Keratinocyte (primary cell): ENCODE measurements around the gene STOM. TPM values are rescaled to one million over a fixed set of nuclear protein-coding genes. Genes with fewer than 3 reads are reported as not detected.

ENCODE experiments used
- DNase-seq: peaks from one replicate; pipeline ENCODE4 v3.0.0-alpha.2; 2011; ENCODE audit warnings: low read depth, missing footprints, low spot score
- FAIRE-seq: peaks from 2 replicates; lab custom pipeline; 2011; peaks lifted over from hg19 to GRCh38; lab: Jason Lieb, UNC
- H2AFZ ChIP-seq: 2 replicates; pipeline ENCODE4 v1.6.0; 2012; ENCODE audit warnings: low read length, control low read depth, inconsistent platforms; ENCODE audit not compliant: control insufficient read depth
- H3K27ac ChIP-seq: 2 replicates; pipeline ENCODE4 v1.5.1; 2011; ENCODE audit warnings: low read length; ENCODE audit not compliant: control insufficient read depth, insufficient read depth
- H3K27me3 ChIP-seq: 3 replicates; pipeline ENCODE4 v1.6.0; 2011; ENCODE audit warnings: low read length; ENCODE audit not compliant: control insufficient read depth, insufficient read depth; ENCODE audit errors: extremely low read depth
- H3K36me3 ChIP-seq, 2 experiments: 2 replicates in 1 of 2; 3 replicates in 1 of 2; pipeline ENCODE4 v1.5.1; 2011; ENCODE audit warnings: low read length in 2 of 2, mild to moderate bottlenecking in 1 of 2; ENCODE audit not compliant: control insufficient read depth in 2 of 2, insufficient read depth in 2 of 2; ENCODE audit errors: extremely low read depth in 1 of 2
- H3K4me1 ChIP-seq: 3 replicates; pipeline ENCODE4 v1.5.1; 2011; ENCODE audit warnings: low read length; ENCODE audit not compliant: control insufficient read depth, insufficient read depth; ENCODE audit errors: extremely low read depth
- H3K4me2 ChIP-seq: 3 replicates; pipeline ENCODE4 v1.6.0; 2011; ENCODE audit warnings: low read depth, low read length; ENCODE audit not compliant: control insufficient read depth, insufficient read depth; ENCODE audit errors: extremely low read depth
- H3K4me3 ChIP-seq, 3 experiments: fragments of 200-600 bp in 1 of 3; sonication (generic) in 1 of 3; 2 replicates in 2 of 3; 3 replicates in 1 of 3; pipeline ENCODE4 v1.5.1; 2011 to 2016; ENCODE audit warnings: low read length in 3 of 3, mild to moderate bottlenecking in 3 of 3, control low read depth in 2 of 3, inconsistent platforms in 1 of 3, low read depth in 1 of 3, mixed read lengths in 1 of 3, mixed run types in 1 of 3, moderate library complexity in 1 of 3; ENCODE audit not compliant: control insufficient read depth in 2 of 3, insufficient read depth in 2 of 3; ENCODE audit errors: extremely low read depth in 1 of 3
- H3K79me2 ChIP-seq: 2 replicates; pipeline ENCODE4 v1.6.0; 2012; ENCODE audit warnings: low read length; ENCODE audit not compliant: control insufficient read depth, insufficient read depth
- H3K9ac ChIP-seq: 3 replicates; pipeline ENCODE4 v1.6.0; 2011; ENCODE audit warnings: low read length; ENCODE audit not compliant: control insufficient read depth, insufficient read depth; ENCODE audit errors: extremely low read depth
- H3K9me1 ChIP-seq: 3 replicates; pipeline ENCODE4 v1.6.0; 2011; ENCODE audit warnings: low read length; ENCODE audit not compliant: control insufficient read depth, insufficient read depth; ENCODE audit errors: extremely low read depth
- H3K9me3 ChIP-seq: 2 replicates; pipeline ENCODE4 v1.5.1; 2012; ENCODE audit warnings: low read depth, low read length; ENCODE audit not compliant: control insufficient read depth
- H4K20me1 ChIP-seq: 3 replicates; pipeline ENCODE4 v1.6.0; 2011; ENCODE audit warnings: low read length; ENCODE audit not compliant: control insufficient read depth, insufficient read depth; ENCODE audit errors: extremely low read depth
- EZH2 ChIP-seq: IDR thresholded peaks from one replicate; pipeline ENCODE4 v1.6.1; 2012; ENCODE audit warnings: inconsistent platforms, mild to moderate bottlenecking, low read length, moderate library complexity
- dilution Hi-C: fragments of 300-500 bp; cut with MboI; formaldehyde crosslinking; loops from one replicate; pipeline ENCODE4 v1.7.0; 2020; ENCODE audit warnings: low sequenced_read_pairs; ENCODE audit not compliant: extremely low pct_ligation_motif_present
- polyA plus RNA-seq, 5 experiments: library from polyadenylated mRNA; depleted of rRNA in 3 of 5; stranded (reverse) in 3 of 5; stranded (forward) in 1 of 5; unstranded in 1 of 5; fragments of >200 nt; gene quantifications; 1 replicate in 1 of 5; 2 replicates in 3 of 5; 3 replicates in 1 of 5; pipeline versions ENCODE4 v1.2.1 to v1.2.3, GENCODE V29; 2011 to 2012; ENCODE audit warnings: missing spikeins in 2 of 5, low read depth in 1 of 5, low replicate concordance in 1 of 5
- TF ChIP-seq, protein P1 (sequence below), 3 experiments: IDR thresholded peaks in 1 of 3; conservative IDR thresholded peaks in 1 of 3; optimal IDR thresholded peaks in 1 of 3; 2 replicates in 2 of 3; 3 replicates in 1 of 3; pipeline versions ENCODE3 to v1.5.1; 2011; ENCODE audit warnings: low read length in 3 of 3, mild to moderate bottlenecking in 3 of 3, moderate library complexity in 2 of 3, control low read depth in 1 of 3, inconsistent platforms in 1 of 3; ENCODE audit not compliant: insufficient read depth in 2 of 3; ENCODE audit errors: extremely low read depth in 1 of 3

Gene STOM
- polyA plus RNA-seq, 1 donor (not counting 4 experiments of a cell fraction or from before 2014, with no cell fraction given), result 121 TPM

DNA sequence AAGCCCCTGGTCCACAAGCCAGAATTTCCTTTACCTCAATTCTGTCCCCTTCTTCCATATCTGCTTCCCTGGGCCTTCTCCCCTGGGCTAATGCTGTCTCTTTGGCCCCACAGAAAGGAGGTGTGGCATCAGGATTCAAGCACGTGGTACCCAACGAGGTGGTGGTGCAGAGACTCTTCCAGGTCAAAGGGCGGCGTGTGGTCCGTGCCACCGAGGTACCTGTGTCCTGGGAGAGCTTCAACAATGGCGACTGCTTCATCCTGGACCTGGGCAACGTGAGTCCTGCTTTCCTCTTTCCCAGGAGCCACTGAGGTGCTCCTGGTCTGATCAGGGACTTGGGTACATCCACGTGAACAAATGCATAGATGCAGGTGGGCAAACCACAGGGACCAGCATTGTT, 59.5 kb downstream of the STOM start:
- TF ChIP-seq EZH2, result no peak
- no peak for FAIRE-seq

DNA sequence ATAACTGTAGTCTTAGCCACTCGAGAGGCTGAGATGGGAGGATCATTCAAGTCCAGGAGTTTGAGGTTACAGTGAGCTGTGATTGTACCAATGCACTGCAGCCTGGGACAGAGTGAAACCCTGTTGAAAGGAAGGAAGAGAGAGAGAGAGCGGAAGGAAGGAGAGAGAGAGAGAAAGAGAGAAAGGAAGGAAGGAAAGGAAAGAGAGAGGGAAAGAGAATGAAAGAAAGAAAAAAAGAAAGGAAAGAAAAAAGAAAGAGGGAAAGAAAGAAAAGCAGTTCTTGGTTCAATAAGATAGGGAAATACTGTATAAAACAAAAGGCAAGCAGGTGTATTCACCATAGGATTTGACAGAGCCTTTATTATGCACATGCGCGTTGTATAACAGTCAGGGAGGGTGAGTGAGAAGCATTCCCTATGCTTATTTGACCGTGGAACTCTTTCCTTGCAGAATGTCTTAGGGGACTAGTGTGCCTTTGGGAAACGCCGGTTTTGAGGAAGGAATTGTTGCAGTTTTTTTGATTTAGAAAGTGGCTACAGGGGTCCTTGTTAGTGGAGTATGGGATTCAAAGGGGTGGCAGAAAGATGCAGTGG, 60.1 kb downstream of the STOM start:
- no peak overlapping the region for H2AFZ ChIP-seq
- no peak overlapping the region for H3K9ac ChIP-seq
- H3K27me3 ChIP-seq, result no peaks in the 10 kb centered on the region
- no peaks in the 10 kb centered on the region for H3K9me1 ChIP-seq
- H3K4me3 ChIP-seq, result no peak overlapping the region
- no peak for FAIRE-seq
- no peak overlapping the region for H3K4me2 ChIP-seq
- H3K79me2 ChIP-seq, result no peaks in the 10 kb centered on the region
- no peak overlapping the region for H3K27ac ChIP-seq
- dilution Hi-C loops, result no loop called here
- H3K9me3 ChIP-seq, result no peaks in the 10 kb centered on the region
- TF ChIP-seq, protein P1, sequence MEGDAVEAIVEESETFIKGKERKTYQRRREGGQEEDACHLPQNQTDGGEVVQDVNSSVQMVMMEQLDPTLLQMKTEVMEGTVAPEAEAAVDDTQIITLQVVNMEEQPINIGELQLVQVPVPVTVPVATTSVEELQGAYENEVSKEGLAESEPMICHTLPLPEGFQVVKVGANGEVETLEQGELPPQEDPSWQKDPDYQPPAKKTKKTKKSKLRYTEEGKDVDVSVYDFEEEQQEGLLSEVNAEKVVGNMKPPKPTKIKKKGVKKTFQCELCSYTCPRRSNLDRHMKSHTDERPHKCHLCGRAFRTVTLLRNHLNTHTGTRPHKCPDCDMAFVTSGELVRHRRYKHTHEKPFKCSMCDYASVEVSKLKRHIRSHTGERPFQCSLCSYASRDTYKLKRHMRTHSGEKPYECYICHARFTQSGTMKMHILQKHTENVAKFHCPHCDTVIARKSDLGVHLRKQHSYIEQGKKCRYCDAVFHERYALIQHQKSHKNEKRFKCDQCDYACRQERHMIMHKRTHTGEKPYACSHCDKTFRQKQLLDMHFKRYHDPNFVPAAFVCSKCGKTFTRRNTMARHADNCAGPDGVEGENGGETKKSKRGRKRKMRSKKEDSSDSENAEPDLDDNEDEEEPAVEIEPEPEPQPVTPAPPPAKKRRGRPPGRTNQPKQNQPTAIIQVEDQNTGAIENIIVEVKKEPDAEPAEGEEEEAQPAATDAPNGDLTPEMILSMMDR (optimal IDR thresholded peaks at IDR 0.05 in 1 of 3, IDR thresholded peaks at IDR 0.05 in 1 of 3, conservative IDR thresholded peaks at IDR 0.05 in 1 of 3; ENCODE audit: extremely low read depth in 1 of 3, insufficient read depth in 2 of 3, low read length in 3 of 3), result no peak
- no peak for TF ChIP-seq EZH2
- H3K4me1 ChIP-seq, result no peaks in the 10 kb centered on the region
- no peaks in the 10 kb centered on the region for H4K20me1 ChIP-seq
- DNase-seq, result no peak
- peaks cover 13 to 48% of the 10 kb centered on the region in 2 experiments for H3K36me3 ChIP-seq

More for the DNA sequence above, 59.5 kb downstream of the STOM start:
- H4K20me1 ChIP-seq, result no peaks in the 10 kb centered on the region
- H3K4me3 ChIP-seq, result no peak overlapping the region
- dilution Hi-C loops, result no loop called here
- H3K9me3 ChIP-seq, result no peaks in the 10 kb centered on the region
- DNase-seq, result no peak
- no peaks in the 10 kb centered on the region for H3K4me1 ChIP-seq
- H3K27ac ChIP-seq, result no peak overlapping the region
- no peaks in the 10 kb centered on the region for H3K27me3 ChIP-seq
- no peak overlapping the region for H2AFZ ChIP-seq
- H3K4me2 ChIP-seq, result no peak overlapping the region
- no peaks in the 10 kb centered on the region for H3K79me2 ChIP-seq
- peaks cover 11 to 43% of the 10 kb centered on the region in 2 experiments for H3K36me3 ChIP-seq
- H3K9ac ChIP-seq, result no peak overlapping the region
- H3K9me1 ChIP-seq, result no peaks in the 10 kb centered on the region

DNA sequence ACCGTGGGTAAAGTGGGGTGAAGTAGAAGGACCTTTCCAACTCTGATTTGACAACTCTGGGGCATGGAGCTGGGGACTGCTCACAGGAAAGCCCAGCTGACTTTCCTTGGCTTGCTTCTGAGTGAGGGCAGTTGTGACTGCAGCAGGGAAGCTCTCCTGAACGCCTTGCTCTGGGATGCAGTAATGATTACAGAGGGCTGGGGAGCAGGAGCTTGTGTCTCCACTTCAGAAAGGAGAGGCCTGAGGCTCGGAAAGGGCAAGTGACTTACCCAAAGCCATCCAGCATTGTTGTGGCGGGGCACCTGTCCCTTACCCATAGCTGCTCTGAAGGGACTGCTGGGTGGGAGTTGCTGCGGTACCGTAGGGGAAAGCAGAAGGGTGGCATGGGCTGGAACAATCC, 60.9 kb downstream of the STOM start:
- TF ChIP-seq EZH2, result no peak
- TF ChIP-seq, protein P1 (optimal IDR thresholded peaks at IDR 0.05 in 1 of 3, IDR thresholded peaks at IDR 0.05 in 1 of 3, conservative IDR thresholded peaks at IDR 0.05 in 1 of 3; ENCODE audit: extremely low read depth in 1 of 3, insufficient read depth in 2 of 3, low read length in 3 of 3), result no peak
- Histone ChIP-seq H4K20me1 (no peaks in the 10 kb centered on the region), H3K9ac (no peak overlapping the region), H3K27me3 (no peaks in the 10 kb centered on the region), H3K9me1 (no peaks in the 10 kb centered on the region), H2AFZ (no peak overlapping the region), H3K27ac (no peak overlapping the region), H3K36me3 (peaks cover 13 to 54% of the 10 kb centered on the region in 2 experiments), H3K79me2 (no peaks in the 10 kb centered on the region), H3K4me3 (no peak overlapping the region), H3K9me3 (no peaks in the 10 kb centered on the region), H3K4me1 (no peaks in the 10 kb centered on the region), H3K4me2 (no peak overlapping the region)
- FAIRE-seq, result no peak
- dilution Hi-C loops, result no loop called here
- no peak for DNase-seq
